Effector memory CD4-positive, alpha-beta T cell (primary cell): ENCODE measurements around the gene ABHD16B.

Source experiments
- DNase-seq, 3 donors: peaks; one replicate each; pipeline ENCODE4 v3.0.0-alpha.2; 2020
- H3K27ac ChIP-seq: 2 replicates; pipeline ENCODE4 v1.7.0; 2013; ENCODE audit warnings: mild to moderate bottlenecking, low read length, moderate library complexity; ENCODE audit not compliant: insufficient read depth, poor library complexity, severe bottlenecking
- H3K27me3 ChIP-seq: replicated peaks from 2 replicates; pipeline ENCODE4 v1.7.0; 2013; ENCODE audit warnings: mild to moderate bottlenecking, low read length; ENCODE audit not compliant: insufficient read depth, control insufficient read depth, poor library complexity, severe bottlenecking
- H3K36me3 ChIP-seq: 2 replicates; pipeline ENCODE4 v1.7.0; 2013; ENCODE audit warnings: mild to moderate bottlenecking, low read length, moderate library complexity; ENCODE audit not compliant: control insufficient read depth, insufficient read depth
- H3K4me1 ChIP-seq: 2 replicates; pipeline ENCODE4 v1.7.0; 2013; ENCODE audit warnings: low read length, mild to moderate bottlenecking; ENCODE audit not compliant: control insufficient read depth, insufficient read depth, poor library complexity, severe bottlenecking
- H3K4me3 ChIP-seq: 2 replicates; pipeline ENCODE4 v1.7.0; 2013; ENCODE audit warnings: low read length, low read depth, mild to moderate bottlenecking; ENCODE audit not compliant: insufficient read depth, poor library complexity, severe bottlenecking
- H3K9me3 ChIP-seq: 2 replicates; pipeline ENCODE4 v1.7.0; 2013; ENCODE audit warnings: mild to moderate bottlenecking, low read length, moderate library complexity; ENCODE audit not compliant: control insufficient read depth

ABHD16B gene

DNA sequence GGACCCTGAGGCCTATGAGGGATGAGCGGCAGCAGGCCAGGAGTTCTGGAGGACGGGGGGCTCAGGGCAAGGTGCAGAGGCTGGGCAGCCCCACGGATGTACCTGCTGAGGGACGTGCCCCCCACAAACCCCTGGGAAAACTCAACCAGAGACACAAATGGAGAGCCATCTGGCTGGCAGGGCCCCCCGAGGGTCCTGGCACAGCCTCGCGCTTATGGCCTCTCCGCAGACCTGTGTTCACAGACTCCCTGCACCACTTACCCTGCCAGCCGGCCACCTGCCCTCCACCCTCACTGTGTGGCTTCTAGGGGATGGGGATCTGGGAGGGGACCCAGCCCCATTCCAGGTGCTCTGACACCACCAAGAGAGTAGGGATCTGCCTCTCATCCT is 26.8 kb upstream of the ABHD16B start:
- no peak overlapping the region for H3K4me3 ChIP-seq

DNA sequence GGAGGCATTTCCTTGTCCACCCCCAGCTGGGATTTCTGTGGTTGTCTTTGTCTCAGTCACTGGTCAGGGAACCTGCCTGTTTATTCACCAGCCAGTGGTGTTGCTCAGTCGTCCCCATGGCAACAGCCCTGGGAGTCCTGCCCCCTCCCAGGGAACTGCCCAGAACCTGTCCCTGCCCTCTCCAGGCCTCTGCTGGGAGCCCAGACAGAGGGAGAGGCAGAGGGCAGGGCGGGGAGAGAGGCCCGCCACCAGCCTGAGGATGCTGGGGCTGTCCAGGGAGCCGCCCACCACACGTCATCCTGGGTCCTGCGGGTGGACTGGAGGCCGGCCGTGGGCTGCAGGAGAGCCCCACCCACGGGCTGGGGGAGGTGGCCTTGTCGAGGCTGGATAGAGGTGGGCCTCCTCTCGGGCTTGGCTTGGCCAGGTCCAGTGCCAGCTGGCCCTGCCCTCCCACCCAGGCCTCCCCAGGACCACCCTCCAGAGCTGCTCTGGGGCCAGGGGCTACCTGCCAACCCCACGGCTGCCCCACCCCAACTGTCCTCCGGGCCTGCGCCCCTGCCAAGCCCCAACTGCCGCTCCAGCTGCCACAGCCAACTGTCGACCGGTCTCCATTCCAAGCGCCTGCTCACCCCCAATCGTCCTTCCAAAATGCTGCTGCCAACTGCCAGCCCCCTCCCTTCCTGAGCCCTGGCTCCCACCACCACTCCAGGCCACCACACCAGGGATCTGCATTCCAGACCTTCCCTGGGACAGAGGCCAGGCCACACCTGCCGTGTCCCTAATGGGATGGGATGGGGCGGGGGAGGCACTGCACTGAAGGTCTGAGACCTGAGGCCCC is 26.1 kb upstream of the ABHD16B start:
- H3K9me3 ChIP-seq = no peaks in the 10 kb centered on the region
- no peak overlapping the region for H3K4me3 ChIP-seq
- peaks cover 5% of the 10 kb centered on the region for H3K4me1 ChIP-seq
- no peak overlapping the region for H3K27ac ChIP-seq
- no peaks in the 10 kb centered on the region for H3K36me3 ChIP-seq
- no peak for DNase-seq
- no peaks in the 10 kb centered on the region for H3K27me3 ChIP-seq

More for the DNA sequence above, 26.8 kb upstream of the ABHD16B start:
- Histone ChIP-seq H3K27ac (no peak overlapping the region), H3K4me1 (peaks cover 11% of the 10 kb centered on the region), H3K27me3 (peaks cover 7% of the 10 kb centered on the region), H3K36me3 (no peaks in the 10 kb centered on the region), H3K9me3 (no peaks in the 10 kb centered on the region)
- DNase-seq = no peak

- H3K36me3 ChIP-seq = no peaks in the 10 kb centered on the region
- no peak for DNase-seq
- no peaks in the 10 kb centered on the region for H3K27me3 ChIP-seq
- H3K9me3 ChIP-seq = no peaks in the 10 kb centered on the region
- peaks cover 5% of the 10 kb centered on the region for H3K4me1 ChIP-seq
- H3K4me3 ChIP-seq = no peak overlapping the region
- H3K27ac ChIP-seq = no peak overlapping the region
Observed at GRCh38 chr20:63836458-63837344, 24.6 kb upstream of the ABHD16B start.

DNA sequence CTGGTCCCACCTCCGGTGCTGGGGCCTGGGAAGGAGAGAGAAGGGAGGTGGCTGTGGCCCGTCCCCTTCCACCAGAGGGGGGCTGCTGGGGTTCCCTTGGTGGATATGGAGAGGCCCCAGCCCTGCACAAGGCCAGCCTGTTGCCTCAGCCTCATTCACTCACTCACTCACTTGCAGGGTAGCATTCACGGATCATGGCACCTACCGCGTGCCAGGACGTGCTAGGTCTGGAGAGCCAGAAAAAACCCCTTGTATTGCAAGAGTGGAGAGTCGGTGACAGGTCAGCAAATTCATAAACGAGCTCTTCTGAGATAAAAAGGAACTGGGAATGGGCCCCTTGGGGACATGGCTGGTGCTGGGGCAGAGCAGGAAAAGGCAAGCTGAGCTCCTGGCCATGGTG is 23.8 kb upstream of the ABHD16B start:
- Histone ChIP-seq H3K4me1 (peaks cover 3% of the 10 kb centered on the region), H3K27me3 (peaks cover 5% of the 10 kb centered on the region), H3K27ac (no peak overlapping the region), H3K4me3 (no peak overlapping the region), H3K9me3 (no peaks in the 10 kb centered on the region), H3K36me3 (no peaks in the 10 kb centered on the region)
- no peak for DNase-seq

- Histone ChIP-seq H3K4me1 (peaks cover 18% of the 10 kb centered on the region), H3K27ac (no peak overlapping the region), H3K36me3 (no peaks in the 10 kb centered on the region), H3K9me3 (no peaks in the 10 kb centered on the region), H3K4me3 (no peak overlapping the region), H3K27me3 (peaks cover 13% of the 10 kb centered on the region)
- DNase-seq = no peak
Observed at GRCh38 chr20:63839620-63840019, 21.7 kb upstream of the ABHD16B start.

- no peaks in the 10 kb centered on the region for H3K36me3 ChIP-seq
- no peak overlapping the region for H3K27ac ChIP-seq
- H3K4me3 ChIP-seq = no peak overlapping the region
- peaks cover 25% of the 10 kb centered on the region for H3K4me1 ChIP-seq
- H3K9me3 ChIP-seq = no peaks in the 10 kb centered on the region
- DNase-seq = no peak
- peaks cover 16% of the 10 kb centered on the region for H3K27me3 ChIP-seq
Observed at GRCh38 chr20:63840405-63840828, 20.9 kb upstream of the ABHD16B start.

DNA sequence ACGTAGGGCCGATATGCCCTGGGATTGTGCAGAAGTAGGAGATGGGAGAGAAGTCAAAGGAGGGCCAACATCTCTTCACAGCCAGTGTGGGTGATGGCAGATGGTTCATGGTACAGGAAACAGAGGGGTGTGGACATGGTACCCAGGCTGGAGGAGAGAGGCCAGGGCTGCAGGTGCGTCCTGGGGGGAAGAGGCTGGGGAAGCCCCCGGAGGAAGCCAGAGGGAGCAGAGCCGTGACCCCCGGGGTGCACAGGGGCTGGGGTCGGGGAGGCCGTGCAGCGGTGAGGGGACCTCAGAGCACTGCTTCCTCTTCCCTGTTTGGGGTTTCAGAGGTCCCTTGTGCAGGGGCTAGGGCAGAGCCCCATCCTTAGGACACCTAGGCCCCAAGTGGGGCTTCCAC is 19.0 kb upstream of the ABHD16B start:
- Histone ChIP-seq H3K27me3 (peaks cover 30% of the 10 kb centered on the region), H3K36me3 (no peaks in the 10 kb centered on the region), H3K4me3 (no peak overlapping the region), H3K9me3 (no peaks in the 10 kb centered on the region), H3K4me1 (peaks cover 25% of the 10 kb centered on the region), H3K27ac (no peak overlapping the region)
- no peak for DNase-seq

GRCh38 chr20:63843222-63843621 is 18.1 kb upstream of the ABHD16B start:
- Histone ChIP-seq H3K4me1 (peaks cover 31% of the 10 kb centered on the region), H3K4me3 (no peak overlapping the region), H3K36me3 (no peaks in the 10 kb centered on the region), H3K27me3 (peaks cover 35% of the 10 kb centered on the region), H3K27ac (no peak overlapping the region), H3K9me3 (no peaks in the 10 kb centered on the region)
- no peak for DNase-seq

DNA sequence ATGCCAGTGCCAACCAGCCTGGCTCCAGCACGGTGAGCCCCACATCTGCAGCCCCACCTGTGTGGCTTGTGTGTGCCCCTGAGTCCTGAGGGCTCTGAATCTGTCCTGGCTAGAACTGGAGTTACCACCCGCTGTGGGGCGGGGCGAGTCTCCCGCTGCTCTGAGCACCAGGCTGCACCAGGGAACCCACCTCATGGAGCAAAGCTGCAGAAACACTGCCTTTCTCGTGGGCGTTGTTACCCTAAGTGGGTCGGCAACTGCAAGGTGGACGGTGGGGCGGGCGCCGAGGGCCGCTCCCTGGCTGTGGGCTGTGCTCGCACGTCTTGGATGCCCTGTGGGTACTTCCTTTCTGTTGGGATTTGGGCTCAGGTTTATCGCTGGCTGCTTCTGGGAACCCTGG is 17.5 kb upstream of the ABHD16B start:
- DNase-seq = no peak
- H3K27me3 ChIP-seq = peaks cover 35% of the 10 kb centered on the region
- H3K4me1 ChIP-seq = peaks cover 31% of the 10 kb centered on the region
- no peak overlapping the region for H3K27ac ChIP-seq
- no peaks in the 10 kb centered on the region for H3K9me3 ChIP-seq
- H3K4me3 ChIP-seq = no peak overlapping the region
- no peaks in the 10 kb centered on the region for H3K36me3 ChIP-seq

DNA sequence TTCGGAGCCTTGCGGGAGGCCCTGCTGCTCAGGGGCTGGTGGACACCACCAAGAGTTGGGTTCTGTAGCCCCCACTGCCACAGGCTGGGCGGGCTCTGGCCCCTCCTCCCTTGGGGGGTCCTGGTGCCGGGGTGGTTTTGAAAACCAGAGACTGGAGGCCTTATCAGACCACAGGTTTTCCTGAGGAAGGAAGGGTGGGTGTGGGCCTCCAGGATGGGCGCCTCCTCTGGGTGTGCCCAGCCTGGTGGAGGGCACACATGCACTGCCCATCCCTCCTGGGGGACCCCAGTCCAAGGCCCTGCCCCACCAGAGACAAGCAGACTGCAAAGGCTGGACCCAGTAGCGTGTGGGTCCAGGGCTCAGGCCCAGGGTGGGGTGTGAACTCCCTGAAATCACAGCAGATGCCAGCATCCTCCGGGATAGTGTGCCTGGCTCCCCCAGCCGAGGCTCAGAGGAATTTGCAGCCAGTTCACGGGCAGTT is 16.7 kb upstream of the ABHD16B start:
- peaks cover 31% of the 10 kb centered on the region for H3K4me1 ChIP-seq
- no peak overlapping the region for H3K4me3 ChIP-seq
- no peaks in the 10 kb centered on the region for H3K36me3 ChIP-seq
- no peak overlapping the region for H3K27ac ChIP-seq
- H3K9me3 ChIP-seq = no peaks in the 10 kb centered on the region
- peaks cover 35% of the 10 kb centered on the region for H3K27me3 ChIP-seq
- DNase-seq = no peak
